IPS-NIHi11 (cell line): ENCODE results near the gene OR2F2.

ENCODE experiments used
- DNase-seq: peaks from one replicate; pipeline ENCODE4 v3.0.0; 2012; ENCODE audit warnings: mixed read lengths, low spot score

The OR2F2 gene

DNA sequence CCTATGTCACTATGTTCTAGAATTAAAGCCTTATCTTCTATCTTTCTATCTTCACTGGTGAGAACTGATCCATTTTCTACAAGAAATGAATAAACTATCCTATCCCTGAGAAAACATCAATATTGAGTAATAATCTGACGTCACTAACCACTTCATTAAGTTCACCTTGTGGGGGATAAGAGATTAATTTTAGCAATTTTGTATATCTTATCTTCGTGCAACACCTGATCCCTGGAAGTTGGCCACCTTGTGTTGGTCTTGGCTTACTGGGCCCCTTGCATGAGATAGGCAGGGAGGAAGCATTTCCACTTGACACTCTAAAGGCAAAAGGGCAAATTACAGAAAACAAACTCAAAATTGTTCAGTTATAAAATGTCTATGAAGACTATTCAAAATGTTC, 45.0 kb downstream of the OR2F2 start:
- DNase-seq, result no peak

DNA sequence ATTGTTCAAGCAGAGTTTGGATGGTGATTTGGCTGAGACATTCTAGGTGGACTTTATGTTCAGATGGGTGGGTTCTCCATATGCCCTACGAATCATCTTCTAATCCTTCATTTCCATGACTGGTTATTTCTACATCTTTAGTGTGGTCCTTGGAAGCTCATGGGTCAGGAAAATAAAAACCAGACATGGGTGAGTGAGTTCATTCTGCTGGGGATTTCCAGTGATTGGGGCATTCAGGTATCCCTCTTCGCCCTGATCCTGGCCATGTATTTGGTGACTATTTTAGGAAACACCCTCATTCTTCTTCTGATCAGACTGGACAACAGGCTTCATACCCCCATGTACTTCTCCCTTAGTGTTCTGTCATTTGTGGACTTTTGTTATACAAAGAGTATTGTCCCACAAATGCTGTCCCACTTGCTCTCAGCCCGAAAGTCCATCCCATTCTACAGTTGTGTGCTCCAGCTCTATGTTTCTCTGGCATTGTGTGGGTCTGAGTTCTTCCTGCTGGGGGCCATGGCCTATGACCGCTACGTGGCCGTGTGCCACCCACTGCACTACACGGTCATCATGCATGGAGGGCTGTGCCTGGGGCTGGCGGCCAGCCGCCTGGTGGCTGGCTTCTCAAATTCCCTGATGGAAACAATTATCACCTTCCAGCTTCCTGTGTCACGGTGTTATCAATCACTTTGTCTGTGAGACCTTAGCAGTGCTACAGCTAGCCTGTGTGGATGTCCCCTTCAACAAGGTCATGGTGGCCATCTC, 45.9 kb downstream of the OR2F2 start:
- no peak for DNase-seq

- no peak for DNase-seq
These were observed 48.9 kb downstream of the OR2F2 start for GRCh38 chr7:143983960-143984359.
